HUES48 (cell line): Measurements from ENCODE around the gene GSTP1.
"Not testable (repeated sequence)": the region's sequence is repeated elsewhere in the genome, so short reads cannot be mapped to it uniquely, and the experiment has no call there.

Experiments
- H3K27ac ChIP-seq: one replicate; pipeline ENCODE4 v1.7.0; 2013; ENCODE audit warnings: low read depth, low read length, inconsistent platforms
- H3K27me3 ChIP-seq: 2 replicates; pipeline ENCODE4 v1.6.1; 2013; ENCODE audit warnings: mild to moderate bottlenecking, low read length; ENCODE audit not compliant: control insufficient read depth, insufficient read depth
- H3K36me3 ChIP-seq: 2 replicates; pipeline ENCODE4 v1.6.1; 2013; ENCODE audit warnings: low read length; ENCODE audit not compliant: control insufficient read depth, insufficient read depth
- H3K4me1 ChIP-seq: 2 replicates; pipeline ENCODE4 v1.6.1; 2013; ENCODE audit warnings: mild to moderate bottlenecking, low read length; ENCODE audit not compliant: control insufficient read depth, insufficient read depth
- H3K4me3 ChIP-seq: 2 replicates; pipeline ENCODE4 v1.5.1; 2013; ENCODE audit warnings: mild to moderate bottlenecking, low read depth, low read length
- H3K9ac ChIP-seq: 2 replicates; pipeline ENCODE4 v1.6.1; 2013; ENCODE audit warnings: mild to moderate bottlenecking, low read depth, low read length, moderate library complexity
- H3K9me3 ChIP-seq: 2 replicates; pipeline ENCODE4 v1.6.1; 2013; ENCODE audit warnings: low read length; ENCODE audit not compliant: control insufficient read depth, insufficient read depth

The GSTP1 gene

DNA sequence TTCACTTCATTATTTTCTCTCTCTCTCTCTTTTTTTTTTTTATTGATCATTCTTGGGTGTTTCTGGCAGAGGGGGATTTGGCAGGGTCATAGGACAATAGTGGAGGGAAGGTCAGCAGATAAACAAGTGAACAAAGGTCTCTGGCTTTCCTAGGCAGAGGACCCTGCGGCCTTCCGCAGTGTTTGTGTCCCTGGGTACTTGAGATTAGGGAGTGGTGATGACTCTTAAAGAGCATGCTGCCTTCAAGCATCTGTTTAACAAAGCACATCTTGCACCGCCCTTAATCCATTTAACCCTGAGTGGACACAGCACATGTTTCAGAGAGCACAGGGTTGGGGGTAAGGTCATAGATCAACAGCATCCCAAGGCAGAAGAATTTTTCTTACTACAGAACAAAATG is 13.8 kb downstream of the GSTP1 start:
- H3K4me3 ChIP-seq, H3K9ac ChIP-seq, H3K9me3 ChIP-seq, H3K4me1 ChIP-seq, H3K27ac ChIP-seq, H3K27me3 ChIP-seq, H3K36me3 ChIP-seq: not testable (repeated sequence)

DNA sequence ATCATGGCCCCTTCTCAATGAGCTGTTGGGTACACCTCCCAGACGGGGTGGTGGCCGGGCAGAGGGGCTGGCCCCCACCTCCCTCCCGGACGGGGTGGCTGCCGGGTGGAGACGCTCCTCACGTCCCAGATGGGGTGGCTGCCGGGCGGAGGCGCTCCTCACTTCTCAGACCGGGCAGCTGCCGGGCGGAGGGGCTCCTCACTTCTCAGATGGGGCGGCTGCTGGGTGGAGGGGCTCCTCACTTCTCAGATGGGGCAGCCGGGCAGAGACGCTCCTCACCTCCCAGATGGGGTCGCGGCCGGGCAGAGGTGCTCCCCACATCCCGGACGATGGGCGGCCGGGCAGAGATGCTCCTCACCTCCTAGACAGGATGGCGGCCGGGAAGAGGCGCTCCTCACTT is 14.4 kb downstream of the GSTP1 start:
- H3K27ac ChIP-seq, H3K36me3 ChIP-seq, H3K4me1 ChIP-seq, H3K9me3 ChIP-seq, H3K4me3 ChIP-seq, H3K9ac ChIP-seq, H3K27me3 ChIP-seq: not testable (repeated sequence)

DNA sequence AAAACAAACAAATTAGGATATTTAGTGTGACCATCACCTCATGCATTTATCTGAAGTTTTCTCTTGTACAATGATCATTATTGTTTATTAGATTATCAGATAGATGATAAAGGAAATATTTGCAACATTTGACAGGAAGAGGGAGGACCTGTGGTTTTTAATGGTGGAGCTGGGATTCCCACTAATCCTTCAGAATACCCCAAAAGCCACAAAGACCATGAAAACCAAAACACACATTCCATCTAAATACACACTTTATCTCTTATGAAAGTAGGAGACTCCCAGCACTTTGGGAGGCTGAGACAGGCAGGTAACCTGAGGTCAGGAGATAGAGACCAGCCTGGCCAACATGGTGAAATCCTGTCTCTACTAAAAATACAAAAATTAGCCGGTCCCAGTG is 15.5 kb downstream of the GSTP1 start:
- H3K9ac ChIP-seq = no peak overlapping the region

DNA sequence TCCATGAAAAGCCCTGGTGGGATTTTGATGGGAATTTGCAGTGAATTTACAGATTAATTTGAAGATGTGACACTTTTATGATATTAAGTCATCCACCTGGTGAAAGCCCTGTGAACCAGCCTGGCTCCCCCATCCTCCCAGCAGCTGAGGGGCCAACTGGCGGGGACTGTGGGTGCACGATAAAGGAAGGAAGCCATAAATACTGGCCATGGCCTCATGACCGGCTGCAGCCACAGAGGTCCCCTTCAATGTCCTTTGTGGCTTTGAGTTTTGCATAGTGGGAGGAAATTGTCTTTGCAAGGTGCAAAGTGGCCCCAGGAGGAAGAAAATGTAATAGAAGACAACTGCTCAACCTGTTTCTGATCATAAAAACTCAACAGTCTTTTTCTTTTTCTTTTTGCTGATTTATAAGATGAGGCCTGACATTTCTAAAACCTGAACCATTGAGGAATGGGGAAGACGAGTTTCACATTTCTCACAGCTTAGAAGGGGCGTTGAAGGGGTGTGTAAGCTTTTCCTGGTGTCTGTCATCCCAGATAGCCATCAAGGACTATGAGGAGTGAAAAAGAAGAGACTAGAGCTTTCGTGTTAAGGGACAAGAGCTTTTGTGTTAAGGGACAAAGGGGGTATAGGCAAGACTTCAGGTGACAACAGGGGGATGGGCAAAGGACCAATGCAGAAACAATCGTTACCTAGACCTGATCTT is 16.9 kb downstream of the GSTP1 start:
- Histone ChIP-seq H3K36me3 (no peaks in the 10 kb centered on the region), H3K9me3 (0 out of 2 replicates have a peak, but pooled peaks cover 4% of the 10 kb centered on the region), H3K27me3 (no peaks in the 10 kb centered on the region), H3K4me3 (no peak overlapping the region), H3K27ac (no peak overlapping the region), H3K4me1 (peaks cover 20% of the 10 kb centered on the region), H3K9ac (no peak overlapping the region)

More for the DNA sequence above, 15.5 kb downstream of the GSTP1 start:
- Histone ChIP-seq H3K36me3 (no peaks in the 10 kb centered on the region), H3K27me3 (no peaks in the 10 kb centered on the region), H3K27ac (no peak overlapping the region), H3K4me1 (peaks cover 7% of the 10 kb centered on the region), H3K9me3 (0 out of 2 replicates have a peak, but pooled peaks cover 4% of the 10 kb centered on the region), H3K4me3 (no peak overlapping the region)

DNA sequence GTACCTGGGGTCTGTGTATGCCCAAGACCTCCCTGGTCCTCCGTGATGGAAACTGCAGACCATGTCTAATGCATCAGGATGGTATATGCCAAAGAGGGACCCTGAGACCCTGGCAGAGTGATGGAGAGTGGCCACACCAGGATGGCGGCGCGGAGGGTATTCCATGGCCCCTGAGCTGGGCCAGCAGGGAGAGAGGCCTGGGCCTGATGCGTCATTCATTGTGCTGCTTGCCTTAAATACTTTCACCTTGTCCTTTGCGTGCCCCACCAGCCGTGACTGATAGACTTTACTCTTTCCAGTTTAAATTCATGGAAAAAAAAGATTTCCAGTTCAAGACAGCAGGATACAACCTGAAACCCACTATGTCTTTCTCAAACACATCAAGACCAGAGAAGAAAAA is 17.5 kb downstream of the GSTP1 start:
- no peak overlapping the region for H3K4me3 ChIP-seq
- H3K36me3 ChIP-seq = no peaks in the 10 kb centered on the region
- 0 out of 2 replicates have a peak, but pooled peaks cover 4% of the 10 kb centered on the region for H3K9me3 ChIP-seq
- no peaks in the 10 kb centered on the region for H3K27me3 ChIP-seq
- no peak overlapping the region for H3K27ac ChIP-seq
- H3K4me1 ChIP-seq = peaks cover 25% of the 10 kb centered on the region
- no peak overlapping the region for H3K9ac ChIP-seq

DNA sequence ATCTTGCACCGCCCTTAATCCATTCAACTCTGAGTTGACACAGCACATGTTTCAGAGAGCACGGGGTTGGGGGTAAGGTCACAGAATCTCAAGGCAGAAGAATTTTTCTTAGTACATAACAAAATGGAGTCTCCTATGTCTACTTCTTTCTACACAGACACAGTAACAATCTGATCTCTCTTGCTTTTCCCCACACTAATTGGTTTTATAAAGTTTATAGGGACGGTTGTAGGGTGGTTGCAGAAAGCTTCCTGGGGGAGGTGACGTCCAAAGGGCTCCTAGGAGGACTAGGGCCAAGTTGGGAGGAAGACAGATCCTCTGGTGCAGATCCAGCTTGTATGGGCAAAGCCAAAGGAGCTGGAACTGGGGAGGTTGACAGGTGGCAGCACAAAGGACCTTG is 20.5 kb downstream of the GSTP1 start:
- Histone ChIP-seq H3K4me1 (peaks cover 34% of the 10 kb centered on the region), H3K27ac (peak overlapping the region; percentile 69)
- not testable (repeated sequence) for H3K36me3 ChIP-seq, H3K9ac ChIP-seq, H3K4me3 ChIP-seq, H3K27me3 ChIP-seq, H3K9me3 ChIP-seq

DNA sequence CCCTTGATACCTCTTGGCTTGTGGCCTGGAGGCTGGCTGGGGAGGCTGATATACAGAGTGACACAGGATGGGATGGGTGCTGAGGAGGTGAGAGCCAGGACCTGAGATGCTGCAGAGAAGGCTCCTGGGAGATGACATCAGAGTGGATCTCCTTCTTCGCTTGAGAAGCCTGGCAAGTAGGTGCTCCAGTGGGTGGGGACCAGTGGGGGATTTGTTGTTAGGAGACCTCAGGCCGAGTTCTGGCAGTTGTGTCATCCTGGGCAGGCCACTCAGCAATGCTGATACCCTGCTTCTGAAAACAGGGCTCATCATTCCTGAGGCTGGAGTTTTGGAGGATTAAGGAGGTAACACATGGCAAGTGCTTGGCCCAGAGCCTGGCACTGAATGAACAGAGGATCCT is 21.2 kb downstream of the GSTP1 start:
- H3K4me1 ChIP-seq = peaks cover 34% of the 10 kb centered on the region
- H3K27ac ChIP-seq = no peak overlapping the region
- no peak overlapping the region for H3K4me3 ChIP-seq
- H3K36me3 ChIP-seq = peaks cover 17% of the 10 kb centered on the region
- H3K9me3 ChIP-seq = no peaks in the 10 kb centered on the region
- no peaks in the 10 kb centered on the region for H3K27me3 ChIP-seq
- H3K9ac ChIP-seq = no peak overlapping the region

DNA sequence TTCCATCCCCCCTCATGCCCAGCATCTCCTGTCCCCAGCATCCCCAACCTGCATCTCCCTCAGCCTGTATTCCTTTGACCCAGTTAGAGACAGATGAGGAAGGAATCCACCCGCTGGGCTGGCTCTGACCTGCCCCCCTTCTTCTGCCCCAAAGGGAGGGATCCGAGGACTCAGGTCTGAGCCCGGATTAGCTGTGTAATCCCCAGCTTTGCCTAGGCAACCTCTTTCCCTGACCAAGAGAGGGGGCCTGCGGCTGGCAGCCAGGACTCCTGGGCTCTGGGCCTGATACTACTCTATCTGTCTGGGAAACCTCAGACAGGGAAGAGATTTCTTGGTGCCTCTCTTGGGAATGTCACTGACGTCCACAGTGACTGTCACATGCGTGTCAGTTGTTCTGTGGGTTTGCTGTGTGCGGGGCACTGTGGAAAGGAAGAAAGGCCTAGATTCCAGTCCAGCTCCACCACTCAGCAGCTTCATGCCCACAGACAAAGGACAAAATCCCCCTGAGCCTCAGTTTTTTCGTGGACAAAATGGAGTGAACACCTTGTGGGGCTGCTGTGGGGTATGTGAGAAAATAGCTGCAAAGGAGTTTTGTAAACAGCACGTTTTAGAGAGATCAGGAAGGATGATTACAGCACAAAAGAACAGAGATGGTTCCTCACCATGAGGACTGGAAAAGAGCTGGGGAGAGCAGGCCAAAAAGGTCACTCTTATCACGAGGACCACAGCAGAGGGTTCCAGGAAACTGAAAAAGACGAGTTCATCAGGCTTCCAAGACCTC is 21.8 kb downstream of the GSTP1 start:
- H3K27ac ChIP-seq = no peak overlapping the region
- no peak overlapping the region for H3K4me3 ChIP-seq
- H3K27me3 ChIP-seq = no peaks in the 10 kb centered on the region
- H3K36me3 ChIP-seq = peaks cover 23% of the 10 kb centered on the region
- peaks cover 34% of the 10 kb centered on the region for H3K4me1 ChIP-seq
- H3K9ac ChIP-seq = no peak overlapping the region
- no peaks in the 10 kb centered on the region for H3K9me3 ChIP-seq

DNA sequence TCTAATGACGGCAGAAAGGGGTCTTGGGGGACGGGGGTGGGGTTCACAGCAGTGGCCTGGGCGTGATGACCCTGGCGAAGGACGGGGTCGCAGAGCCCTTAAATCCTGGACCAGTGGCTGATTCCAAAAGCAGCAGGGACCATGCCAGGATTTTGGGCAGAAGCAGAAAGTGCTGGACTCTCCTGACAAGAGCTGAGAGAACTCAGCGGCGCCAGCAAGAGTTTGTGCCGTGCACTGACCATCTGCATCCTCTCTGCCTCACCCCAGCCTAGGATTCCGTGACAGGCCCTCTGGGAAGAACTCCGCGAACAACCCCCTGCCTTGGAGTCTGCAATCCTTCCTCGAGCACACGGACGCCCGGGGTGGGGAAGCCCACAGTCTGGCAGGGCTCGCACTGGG is 22.5 kb downstream of the GSTP1 start:
- Histone ChIP-seq H3K36me3 (peaks cover 28% of the 10 kb centered on the region), H3K27ac (no peak overlapping the region), H3K9me3 (no peaks in the 10 kb centered on the region), H3K27me3 (no peaks in the 10 kb centered on the region), H3K9ac (no peak overlapping the region), H3K4me3 (peak overlapping the region; percentile 98), H3K4me1 (peaks cover 34% of the 10 kb centered on the region)

DNA sequence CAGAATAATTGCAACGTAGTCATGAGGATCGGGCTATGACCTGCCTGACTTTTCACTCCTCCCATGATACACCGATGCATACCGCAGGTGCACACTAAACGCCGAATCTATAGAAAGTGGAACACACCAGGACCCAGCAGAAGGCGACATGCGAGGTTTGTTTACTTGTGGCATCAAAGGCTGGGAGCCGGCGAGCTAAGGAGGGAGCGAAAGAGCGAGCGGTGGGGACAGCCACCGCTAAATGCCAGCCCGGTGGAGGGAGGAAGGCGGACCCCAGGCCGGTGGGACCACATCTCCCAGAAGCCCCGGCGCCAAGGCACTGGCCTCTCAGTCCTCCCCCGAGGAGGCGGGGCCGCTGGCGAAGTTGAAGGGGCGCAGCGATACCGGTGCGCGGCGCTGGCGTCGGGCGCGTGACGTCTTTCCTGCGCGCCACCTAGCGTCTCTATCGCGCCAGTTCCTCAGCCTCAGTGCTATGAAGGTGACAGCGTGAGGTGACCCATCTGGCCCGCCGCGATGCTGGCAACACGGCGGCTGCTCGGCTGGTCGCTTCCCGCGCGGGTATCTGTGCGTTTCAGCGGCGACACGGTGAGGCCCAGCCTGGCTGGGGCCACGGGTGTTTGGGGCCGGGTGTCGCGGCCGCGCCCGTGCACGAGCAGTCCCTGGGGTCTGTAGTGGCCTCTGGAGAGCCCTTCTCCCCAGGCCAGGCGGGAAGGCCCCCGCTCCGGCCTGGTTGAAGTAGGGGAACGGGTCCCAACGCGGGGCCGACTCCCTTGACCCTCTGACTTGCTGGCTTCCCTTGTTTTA is 23.1 kb downstream of the GSTP1 start, which contains the start of gene NDUFV1:
TSS of gene NDUFV1 (plus strand) at position 445 of the 804 bp plus-strand sequence. CDS start at position 514, 69 bp downstream.
- peaks cover 34% of the 10 kb centered on the region for H3K36me3 ChIP-seq

More for the DNA sequence above, 23.1 kb downstream of the GSTP1 start, which contains the start of gene NDUFV1:
- Histone ChIP-seq H3K27ac (no peak within 1 kb of the TSS), H3K4me3 (peak within 1 kb of the TSS; percentile 98), H3K9ac (peak within 1 kb of the TSS; percentile 56), H3K9me3 (no peaks in the 10 kb centered on the region), H3K27me3 (no peaks in the 10 kb centered on the region), H3K4me1 (peaks cover 34% of the 10 kb centered on the region)
